Raji (cell line): ENCODE data around the gene NCF2.

Source experiments
- POLR2A ChIP-seq: IDR thresholded peaks from 2 replicates; pipeline ENCODE4 v1.6.1; 2011; ENCODE audit warnings: low read depth, low read length, control low read depth; ENCODE audit not compliant: insufficient read depth

The NCF2 gene

DNA sequence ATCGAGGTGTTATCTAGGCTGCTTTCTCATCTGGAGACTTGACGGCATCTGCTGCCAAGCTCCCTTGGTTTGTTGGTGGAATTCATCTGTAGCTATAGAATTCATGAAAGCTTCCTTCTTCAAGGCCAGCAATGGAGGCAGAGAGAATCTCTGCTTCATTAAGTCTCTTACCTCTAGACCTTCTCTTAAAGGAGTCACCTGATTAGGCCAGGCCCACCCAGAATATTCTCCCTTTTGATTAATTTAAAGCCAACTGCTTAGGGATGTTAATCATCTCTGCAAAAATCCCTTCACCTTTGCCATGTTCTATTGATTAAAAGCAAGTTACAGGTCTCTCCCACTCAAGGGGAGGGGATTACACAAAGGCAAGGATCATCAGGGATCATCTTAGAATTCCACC, 5.3 kb upstream of the NCF2 start:
- no peak for TF ChIP-seq POLR2A

DNA sequence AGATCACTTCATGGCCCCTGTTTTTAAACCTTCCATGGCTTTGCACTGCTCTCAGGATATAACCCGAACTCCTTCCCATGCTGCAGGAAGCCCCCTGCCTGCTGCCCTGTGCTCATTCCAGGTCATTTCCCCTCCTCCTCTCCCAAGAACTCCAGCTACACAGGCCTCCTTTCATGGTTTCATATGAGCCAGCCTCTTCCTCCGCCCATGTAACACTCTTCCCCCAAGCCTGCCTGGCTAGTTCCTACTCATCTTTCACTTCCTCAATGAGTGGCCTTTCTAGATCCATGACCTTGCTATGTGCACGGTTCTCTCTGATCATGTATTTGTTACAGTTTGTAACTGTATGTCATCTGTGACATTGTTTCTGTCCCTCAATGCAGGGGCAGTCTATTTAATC, 3.1 kb upstream of the NCF2 start:
- no peak for TF ChIP-seq POLR2A

DNA sequence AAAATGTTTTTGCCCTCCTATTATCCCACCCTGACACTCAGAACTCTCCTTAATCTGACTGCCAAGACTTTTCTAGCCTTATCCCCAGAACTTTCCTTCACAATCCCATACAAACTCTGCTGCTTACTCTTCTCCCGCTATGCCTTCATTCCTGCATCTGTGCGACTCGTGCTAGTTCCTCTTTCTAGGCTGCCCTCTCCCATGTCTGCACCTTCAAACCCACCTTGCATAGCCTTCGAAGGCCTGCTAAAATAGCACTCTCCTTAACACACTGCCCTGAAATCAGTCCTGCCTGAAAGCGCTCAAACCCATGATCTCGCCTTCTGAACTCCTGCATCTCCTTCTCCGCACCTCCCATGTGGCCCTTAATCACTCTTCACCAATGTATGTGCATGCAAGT, 2.5 kb upstream of the NCF2 start:
- no peak for TF ChIP-seq POLR2A

DNA sequence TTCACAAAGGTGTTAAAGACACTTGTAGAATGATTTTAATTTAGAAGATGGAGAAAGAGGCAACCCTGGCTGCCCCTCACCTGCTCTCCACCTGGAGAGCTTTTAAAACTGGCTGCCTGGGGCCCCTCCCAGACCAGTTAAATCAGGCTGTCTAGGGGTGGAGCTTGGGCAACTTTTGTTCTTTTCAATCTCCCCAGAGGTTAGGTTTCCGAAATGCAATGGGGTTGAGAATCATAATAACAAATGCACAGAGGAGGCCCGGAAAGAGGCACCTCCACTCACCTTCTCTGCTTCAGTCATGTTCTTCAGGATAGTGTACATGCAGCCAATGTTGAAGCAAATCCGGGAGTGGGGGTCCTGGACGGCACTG, 400 bp downstream of the NCF2 start:
- no peak for TF ChIP-seq POLR2A

DNA sequence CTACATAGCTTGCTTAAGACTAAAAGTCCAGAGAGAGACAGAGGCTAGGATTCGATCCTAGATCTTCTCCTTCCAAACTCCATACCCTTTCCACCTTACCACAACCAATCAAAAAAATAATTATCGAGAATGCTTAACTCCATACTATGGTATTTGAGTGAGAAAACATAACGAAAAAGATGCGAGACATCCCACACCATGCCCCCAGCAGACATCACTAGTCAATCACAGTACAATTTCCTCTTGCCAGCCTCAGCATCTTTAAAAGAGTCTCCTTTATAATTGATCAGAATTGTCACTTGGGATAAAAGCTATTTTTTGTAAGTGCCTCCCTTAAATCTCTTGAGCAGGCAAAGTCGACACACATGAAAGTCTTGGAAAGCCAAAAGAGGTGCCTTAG, 875 bp downstream of the NCF2 start:
- no peak for TF ChIP-seq POLR2A

DNA sequence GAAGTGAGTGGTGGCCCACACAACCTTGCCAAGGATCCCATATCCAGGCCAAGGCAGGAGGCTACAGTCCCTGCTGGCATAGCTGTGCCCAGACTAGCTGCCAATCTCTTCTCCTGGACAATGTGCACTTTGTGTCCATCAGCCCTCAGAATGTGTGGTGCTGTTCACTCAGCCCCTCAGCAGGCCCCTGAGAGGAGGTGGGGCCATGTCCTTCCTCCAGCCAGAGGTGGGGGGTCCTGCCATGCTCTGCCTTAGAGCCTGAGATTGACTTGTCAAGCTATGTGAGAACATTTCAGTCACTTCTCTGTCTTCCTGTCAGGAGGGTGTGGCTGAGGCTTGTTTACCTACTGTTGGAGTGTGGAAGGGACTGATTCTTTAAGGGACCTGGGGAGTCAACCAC, 1.4 kb downstream of the NCF2 start:
- TF ChIP-seq POLR2A: no peak

DNA sequence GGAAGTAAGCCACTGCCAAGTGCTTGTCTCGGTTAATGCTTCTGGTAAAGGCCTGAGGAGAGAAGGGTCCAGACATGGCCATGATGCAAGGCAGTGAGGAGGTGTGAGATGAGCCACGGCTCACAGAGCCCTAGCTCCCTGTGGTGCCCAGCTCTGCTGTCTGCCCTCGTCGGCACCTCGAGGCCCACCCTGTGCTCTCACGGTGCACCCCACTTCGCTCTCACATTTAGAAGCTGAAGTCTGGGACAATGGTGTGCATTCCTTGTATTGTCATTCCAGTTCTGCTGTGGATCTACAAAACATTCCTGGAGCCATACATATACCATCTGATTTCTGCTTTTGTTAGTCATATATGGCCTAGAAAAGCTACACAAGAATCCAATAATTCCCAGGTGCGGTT, 3.3 kb downstream of the NCF2 start:
- no peak for TF ChIP-seq POLR2A

DNA sequence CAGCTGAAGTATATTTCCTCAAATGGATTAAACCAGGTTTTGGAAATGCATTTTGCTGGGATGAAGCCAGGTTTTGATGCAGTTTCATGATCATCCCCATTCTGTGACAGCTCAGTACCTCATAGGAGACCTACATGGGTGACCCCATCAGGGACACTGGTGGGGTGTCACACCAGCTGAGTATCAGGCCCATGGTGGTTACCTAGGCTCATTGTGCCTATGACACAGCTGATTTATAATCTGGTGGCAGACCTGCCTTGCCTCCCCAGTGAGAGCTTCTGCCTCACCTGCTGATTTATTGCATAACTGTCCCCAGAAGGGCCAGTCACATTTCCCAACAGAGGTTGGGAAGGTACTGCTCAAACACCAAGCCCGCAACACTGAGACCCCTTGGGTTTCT, 3.8 kb downstream of the NCF2 start:
- TF ChIP-seq POLR2A: no peak

DNA sequence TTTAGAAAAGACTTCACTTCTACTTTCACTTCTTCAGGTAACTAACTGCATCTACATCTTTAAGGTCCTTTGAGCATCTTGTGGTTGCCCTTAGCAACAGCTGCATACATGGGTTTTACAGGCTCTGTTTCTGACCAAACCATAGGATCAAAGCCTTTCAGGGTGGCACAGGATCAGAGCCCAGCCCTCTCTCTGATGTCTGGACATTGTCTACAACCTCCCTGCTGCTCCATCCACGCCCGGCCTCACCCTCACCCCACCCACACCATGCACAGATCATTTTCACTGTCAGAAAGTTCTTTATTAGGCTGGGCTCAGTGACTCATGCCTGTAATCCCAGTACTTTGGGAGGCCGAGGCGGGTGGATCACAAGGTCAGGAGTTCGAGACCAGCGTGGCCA, 5.2 kb downstream of the NCF2 start:
- no peak for TF ChIP-seq POLR2A

DNA sequence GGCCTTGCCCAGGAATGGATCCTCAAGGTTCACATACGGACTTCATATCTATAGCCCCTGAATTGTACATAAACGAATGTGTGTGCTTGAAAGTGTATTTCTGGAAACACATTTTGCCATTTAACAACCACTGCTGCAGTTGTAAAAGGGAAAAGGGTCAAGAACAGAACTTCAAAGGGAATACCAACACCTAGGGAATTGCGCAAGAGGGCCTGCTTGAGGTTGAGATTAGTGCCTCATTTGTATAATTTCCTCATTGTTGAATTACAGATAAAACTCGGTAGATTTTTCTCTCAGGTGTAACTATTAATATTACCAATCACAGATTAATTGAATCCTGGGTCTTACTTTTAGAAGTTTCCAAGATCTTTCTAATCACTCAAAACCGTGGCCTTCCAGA, 6.1 kb downstream of the NCF2 start:
- no peak for TF ChIP-seq POLR2A

DNA sequence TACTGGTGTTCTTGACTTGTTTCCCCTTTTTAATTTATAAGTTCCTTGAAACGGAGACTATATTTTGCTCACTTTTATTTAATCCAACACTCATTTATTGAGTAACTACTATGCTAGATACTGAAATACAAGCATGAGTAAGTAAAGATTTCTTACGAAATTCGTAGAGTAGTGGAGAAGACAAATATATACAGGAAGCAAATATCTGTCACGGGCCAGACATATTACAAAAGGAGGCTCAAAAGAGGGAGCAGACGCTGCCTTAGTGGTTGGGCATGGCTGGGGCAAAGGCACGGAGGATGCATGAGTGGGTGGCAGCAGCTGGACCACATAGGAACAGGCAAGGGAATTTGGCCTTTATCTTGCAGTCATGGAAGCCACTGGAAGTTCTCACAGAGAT, 6.8 kb downstream of the NCF2 start:
- no peak for TF ChIP-seq POLR2A

DNA sequence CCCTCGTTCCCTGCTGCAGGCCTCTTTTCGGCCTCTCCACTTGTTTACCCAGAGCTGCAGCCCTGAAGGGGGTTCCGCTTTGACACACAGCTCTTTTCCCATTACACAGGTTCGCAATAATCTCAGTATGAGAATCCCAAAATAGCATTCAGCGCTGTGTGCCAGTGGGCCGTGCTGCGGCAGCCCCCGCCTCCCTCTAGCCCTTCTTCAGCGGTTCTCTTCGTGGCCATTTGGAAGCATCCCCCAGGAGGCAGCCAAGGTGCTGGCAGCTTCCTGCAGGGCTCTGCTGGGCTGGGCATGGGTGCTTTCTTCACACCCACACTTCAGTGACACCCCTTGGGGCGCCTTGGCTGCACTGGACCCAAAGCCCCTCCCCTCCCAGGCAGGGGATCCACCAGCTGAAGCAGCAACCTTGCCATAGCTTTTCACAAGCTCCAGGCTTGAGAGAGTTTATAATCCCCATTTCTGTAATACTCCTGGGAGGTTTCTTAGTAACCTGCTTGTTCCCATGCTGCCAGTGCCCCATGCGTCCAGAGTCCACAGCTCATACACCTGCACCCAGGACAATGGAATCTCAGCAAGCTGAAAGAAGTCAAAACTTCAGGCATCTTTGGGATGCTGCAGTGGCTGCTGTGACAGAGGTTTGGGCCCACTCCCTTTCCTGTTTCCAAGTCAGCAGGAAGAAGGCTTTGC, 8.1 kb downstream of the NCF2 start:
- no peak for TF ChIP-seq POLR2A

DNA sequence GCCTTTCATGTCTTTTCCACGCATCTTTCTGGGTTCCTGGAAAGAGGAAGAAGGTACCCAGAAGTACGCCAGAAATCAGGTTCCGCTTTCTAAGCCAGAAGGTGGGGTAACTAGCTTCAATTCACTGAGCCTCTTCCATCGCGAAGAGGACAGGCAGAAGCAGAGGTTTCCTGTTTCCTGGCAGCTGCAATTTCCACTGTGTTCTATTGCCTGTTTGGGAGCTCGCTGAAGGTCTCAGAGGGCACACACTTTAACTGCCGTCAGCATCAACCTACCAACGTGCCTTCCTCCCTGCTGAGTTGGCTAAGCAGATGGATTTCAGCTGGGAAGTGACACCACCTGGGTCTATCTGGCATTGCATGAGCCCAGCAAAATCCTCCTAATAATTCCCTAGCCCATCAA, 10.0 kb downstream of the NCF2 start:
- no peak for TF ChIP-seq POLR2A

DNA sequence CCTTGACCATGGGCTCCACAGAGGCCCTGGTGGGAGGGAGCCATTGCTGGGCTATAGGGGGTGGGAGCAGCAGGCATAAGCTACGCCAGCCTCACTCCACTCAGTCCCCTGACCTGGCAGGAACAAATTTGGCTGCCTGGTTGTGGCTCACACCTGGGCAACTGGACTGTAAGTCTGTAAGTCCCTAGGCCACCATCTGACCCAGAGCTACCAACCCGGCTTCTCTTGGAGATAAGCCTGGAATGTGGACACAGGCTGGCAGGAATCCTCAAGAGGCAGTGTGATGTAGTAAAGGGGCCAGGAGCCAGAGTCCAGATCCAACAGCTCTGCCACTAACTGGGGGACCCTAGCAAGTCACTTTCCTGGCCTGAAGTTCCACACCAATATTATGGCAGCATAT, 11.4 kb downstream of the NCF2 start:
- TF ChIP-seq POLR2A: no peak

DNA sequence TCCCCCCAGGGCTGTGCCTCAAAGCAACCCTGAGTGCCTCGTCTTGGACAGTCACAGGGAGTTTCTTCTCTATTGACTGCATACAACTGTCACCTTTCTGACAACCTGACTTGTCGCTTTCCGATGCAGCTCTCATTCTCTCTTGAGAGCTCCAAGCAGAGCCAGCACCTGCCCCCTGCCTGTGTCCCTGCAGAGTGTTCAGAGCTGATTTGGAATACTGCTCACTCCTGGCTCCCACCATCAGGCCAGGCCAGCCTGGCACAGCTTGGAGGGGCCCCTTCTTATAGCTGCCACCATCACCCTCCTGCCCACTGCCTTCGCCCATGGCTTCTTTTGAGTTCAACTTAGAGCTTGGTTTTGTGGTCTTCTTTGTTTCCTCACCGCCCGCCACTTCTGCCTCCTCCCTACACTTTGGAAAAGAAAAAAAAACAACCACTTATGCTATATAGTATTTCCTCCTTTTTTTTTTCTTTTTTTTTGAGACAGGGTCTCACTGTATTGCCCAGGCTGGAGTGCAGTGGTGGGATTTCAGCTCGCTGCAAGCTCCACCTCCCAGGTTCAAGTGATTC, 12.3 kb downstream of the NCF2 start:
- no peak for TF ChIP-seq POLR2A

DNA sequence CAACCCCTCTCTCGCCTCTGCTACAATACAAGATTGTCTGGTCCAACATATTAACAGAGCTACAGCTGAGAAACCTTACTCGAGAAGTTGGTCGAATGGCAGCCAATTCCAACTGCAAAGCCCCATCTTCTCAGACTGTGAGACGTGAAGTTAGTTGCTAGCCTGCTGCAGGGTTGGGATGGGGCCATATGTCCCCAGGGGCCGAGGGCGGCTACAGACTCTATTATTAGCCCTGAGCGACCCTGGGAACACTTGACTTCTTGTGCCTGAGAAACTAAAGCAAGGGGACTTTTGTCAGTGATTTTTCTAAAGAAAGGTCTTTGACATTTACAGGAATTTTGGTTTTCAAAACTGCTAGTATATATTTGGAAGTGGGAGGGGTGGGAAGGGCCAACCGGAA, 13.7 kb downstream of the NCF2 start:
- no peak for TF ChIP-seq POLR2A

DNA sequence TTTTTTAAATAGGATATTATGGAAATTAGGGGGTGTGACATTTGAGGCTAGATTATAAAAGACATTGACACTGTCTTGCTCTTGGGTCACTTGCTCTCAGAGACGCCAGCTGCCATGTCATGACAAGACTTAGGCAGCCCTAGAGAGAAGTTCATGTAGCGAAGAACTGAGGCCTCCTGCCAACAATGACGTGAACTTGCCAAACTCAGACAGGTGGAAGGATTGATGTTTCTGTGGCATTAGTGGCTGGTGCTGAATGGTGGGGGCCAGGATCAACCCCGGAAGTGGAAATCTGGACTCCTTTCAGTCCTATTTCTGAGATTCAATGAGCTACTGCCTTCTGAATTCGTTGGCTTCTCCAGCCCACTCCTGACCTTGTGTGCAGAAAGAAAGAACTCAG, 14.7 kb downstream of the NCF2 start:
- TF ChIP-seq POLR2A: no peak
